ENCODE measurements around the gene RARS2.
"Not testable (repeated sequence)": the region's sequence is repeated elsewhere in the genome, so short reads cannot be mapped to it uniquely, and the experiment has no call there.

Gene RARS2

GRCh38 chr6:87501809-87502572, 87.8 kb downstream of the RARS2 start:
- no peak for DNase-seq (ENCODE audit: low read depth)

- DNase-seq (ENCODE audit: low read depth) = no peak
Measured at GRCh38 chr6:87498048-87498447, 91.7 kb downstream of the RARS2 start.

GRCh38 chr6:87494761-87495422, 94.9 kb downstream of the RARS2 start:
- no peak for DNase-seq (ENCODE audit: low read depth)

GRCh38 chr6:87489326-87489725, 100.5 kb downstream of the RARS2 start:
- DNase-seq (ENCODE audit: low read depth) = not testable (repeated sequence)

- no peak for DNase-seq (ENCODE audit: low read depth)
Measured at GRCh38 chr6:87487555-87487954, 102.2 kb downstream of the RARS2 start.

GRCh38 chr6:87484491-87484890, 105.3 kb downstream of the RARS2 start:
- DNase-seq (ENCODE audit: low read depth) = no peak

- DNase-seq (ENCODE audit: low read depth) = no peak
Measured at GRCh38 chr6:87483929-87484328, 105.9 kb downstream of the RARS2 start.

GRCh38 chr6:87482366-87482765, 107.4 kb downstream of the RARS2 start:
- no peak for DNase-seq (ENCODE audit: low read depth)

- DNase-seq (ENCODE audit: low read depth) = no peak
Measured at GRCh38 chr6:87481931-87482330, 107.9 kb downstream of the RARS2 start.

GRCh38 chr6:87473419-87473903, 116.3 kb downstream of the RARS2 start:
- no peak for DNase-seq (ENCODE audit: low read depth)

GRCh38 chr6:87472525-87473418, 117.0 kb downstream of the RARS2 start, which contains the start of gene SLC35A1:
Gene SLC35A1, plus strand, starts transcription at chr6:87472974. Its CDS starts 30 bp downstream, at chr6:87473004.
- peak; percentile 84 for DNase-seq (ENCODE audit: low read depth)

- DNase-seq (ENCODE audit: low read depth) = no peak
Measured at GRCh38 chr6:87465051-87465450, 124.7 kb downstream of the RARS2 start.

Measured in stimulated activated CD8-positive, alpha-beta memory T cell treated with anti-CD3 and anti-CD28 coated beads, Interleukin-4, amount 100 ng/mL, for 24 hours (primary cell).